ENCODE measurements around the gene KDM4F.
"Not testable (repeated sequence)": the region's sequence is repeated elsewhere in the genome, so short reads cannot be mapped to it uniquely, and the experiment has no call there.

The KDM4F gene

GRCh38 chr11:95049122-95049521 is at the start of gene KDM4F:
TSS of gene KDM4F (plus strand) at chr11:95049422.
- DNase-seq (ENCODE audit: low read depth in 2 of 2), result not testable (repeated sequence)

- DNase-seq (ENCODE audit: low read depth in 2 of 2), result no peak
Measured at GRCh38 chr11:95003716-95004115, 45.5 kb upstream of the KDM4F start.

GRCh38 chr11:95005642-95006041 is 43.6 kb upstream of the KDM4F start:
- no peak for DNase-seq (ENCODE audit: low read depth in 2 of 2)

GRCh38 chr11:95011376-95011775 is 37.8 kb upstream of the KDM4F start:
- no peak for DNase-seq (ENCODE audit: low read depth in 2 of 2)

- no peak for DNase-seq (ENCODE audit: low read depth in 2 of 2)
Measured at GRCh38 chr11:95014184-95014821, 34.9 kb upstream of the KDM4F start.

- DNase-seq (ENCODE audit: low read depth in 2 of 2), result no peak
Measured at GRCh38 chr11:95016139-95016538, 33.1 kb upstream of the KDM4F start.

GRCh38 chr11:95021468-95021867 is 27.8 kb upstream of the KDM4F start:
- DNase-seq (ENCODE audit: low read depth in 2 of 2), result not testable (repeated sequence)

- no peak for DNase-seq (ENCODE audit: low read depth in 2 of 2)
Measured at GRCh38 chr11:95024958-95025357, 24.3 kb upstream of the KDM4F start, which contains the start of gene KDM4E. TSS of gene KDM4E (plus strand) at chr11:95025258. CDS start at chr11:95025558, 300 bp downstream.

- not testable (repeated sequence) for DNase-seq (ENCODE audit: low read depth in 2 of 2)
Measured at GRCh38 chr11:95025594-95025993, 23.6 kb upstream of the KDM4F start.

GRCh38 chr11:95028357-95028756 is 20.9 kb upstream of the KDM4F start:
- no peak for DNase-seq (ENCODE audit: low read depth in 2 of 2)

- no peak for DNase-seq (ENCODE audit: low read depth in 2 of 2)
Measured at GRCh38 chr11:95033051-95033450, 16.2 kb upstream of the KDM4F start.

- DNase-seq (ENCODE audit: low read depth in 2 of 2), result no peak
Measured at GRCh38 chr11:95035316-95035715, 13.9 kb upstream of the KDM4F start.

GRCh38 chr11:95037356-95038035 is 11.7 kb upstream of the KDM4F start:
- not testable (repeated sequence) for DNase-seq (ENCODE audit: low read depth in 2 of 2)

GRCh38 chr11:95042239-95042638 is 7.0 kb upstream of the KDM4F start:
- DNase-seq (ENCODE audit: low read depth in 2 of 2), result no peak

- no peak for DNase-seq (ENCODE audit: low read depth in 2 of 2)
Measured at GRCh38 chr11:95042906-95043305, 6.3 kb upstream of the KDM4F start.

GRCh38 chr11:95044010-95044409 is 5.2 kb upstream of the KDM4F start:
- DNase-seq (ENCODE audit: low read depth in 2 of 2), result no peak

GRCh38 chr11:95045812-95046211 is 3.4 kb upstream of the KDM4F start:
- DNase-seq (ENCODE audit: low read depth in 2 of 2), result no peak

- DNase-seq (ENCODE audit: low read depth in 2 of 2), result no peak
Measured at GRCh38 chr11:95050595-95051202, 1.5 kb downstream of the KDM4F start.

- no peak for DNase-seq (ENCODE audit: low read depth in 2 of 2)
Measured at GRCh38 chr11:95054356-95054755, 5.1 kb downstream of the KDM4F start.

GRCh38 chr11:95055283-95055897 is 6.2 kb downstream of the KDM4F start:
- no peak for DNase-seq (ENCODE audit: low read depth in 2 of 2)

- no peak for DNase-seq (ENCODE audit: low read depth in 2 of 2)
Measured at GRCh38 chr11:95057959-95058358, 8.7 kb downstream of the KDM4F start.

- no peak for DNase-seq (ENCODE audit: low read depth in 2 of 2)
Measured at GRCh38 chr11:95058621-95059020, 9.4 kb downstream of the KDM4F start.

- DNase-seq (ENCODE audit: low read depth in 2 of 2), result no peak
Measured at GRCh38 chr11:95059046-95059445, 9.8 kb downstream of the KDM4F start.
